ENCODE data around the gene TEKTIP1. TPM values are rescaled to one million over a fixed set of nuclear protein-coding genes. Genes with fewer than 3 reads are reported as not detected.

Gene TEKTIP1
- total RNA-seq, 4 donors from 2014 or later: 1.4 TPM; not detected in 3

DNA sequence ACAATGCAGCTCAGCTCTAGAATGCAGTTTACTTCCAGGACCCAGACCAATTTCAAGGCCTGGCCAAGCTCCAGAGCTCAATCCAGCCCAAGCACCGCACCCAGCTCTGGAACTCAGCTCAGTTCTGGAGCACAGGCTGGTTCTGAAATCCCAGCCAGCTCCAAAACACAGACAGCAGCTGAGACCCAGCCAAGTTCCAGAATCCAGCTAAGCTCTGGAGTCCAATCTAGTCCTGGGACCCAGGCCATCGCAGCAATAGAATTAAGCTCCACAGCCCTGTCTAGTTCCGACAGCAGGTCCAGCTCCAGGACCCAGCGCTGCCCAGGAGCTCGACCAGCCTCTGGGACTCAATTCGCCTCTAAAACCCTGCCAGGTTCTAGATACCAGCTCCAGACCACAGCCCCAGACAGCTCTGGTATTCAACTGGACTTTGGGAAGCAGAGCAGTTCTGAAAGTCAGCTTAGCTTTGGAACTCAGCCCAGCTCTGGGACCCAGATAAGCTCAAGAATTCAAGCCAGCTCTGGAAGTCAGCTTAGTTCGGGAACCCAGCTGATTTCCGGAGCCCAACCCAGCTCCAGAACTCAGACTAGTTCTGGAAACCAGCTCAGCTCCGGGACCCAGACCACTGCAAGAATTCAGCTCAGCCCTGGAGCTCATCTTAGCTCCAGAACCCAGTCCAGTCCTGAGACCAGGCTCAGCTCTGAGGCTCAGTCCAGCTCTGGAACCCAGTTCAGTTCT is 53.1 kb downstream of the TEKTIP1 start:
- ATAC-seq (ENCODE audit: low FRiP score) (peak; percentile 11), DNase-seq (ENCODE audit: low spot score) (no peak)
- TF ChIP-seq, protein P1, sequence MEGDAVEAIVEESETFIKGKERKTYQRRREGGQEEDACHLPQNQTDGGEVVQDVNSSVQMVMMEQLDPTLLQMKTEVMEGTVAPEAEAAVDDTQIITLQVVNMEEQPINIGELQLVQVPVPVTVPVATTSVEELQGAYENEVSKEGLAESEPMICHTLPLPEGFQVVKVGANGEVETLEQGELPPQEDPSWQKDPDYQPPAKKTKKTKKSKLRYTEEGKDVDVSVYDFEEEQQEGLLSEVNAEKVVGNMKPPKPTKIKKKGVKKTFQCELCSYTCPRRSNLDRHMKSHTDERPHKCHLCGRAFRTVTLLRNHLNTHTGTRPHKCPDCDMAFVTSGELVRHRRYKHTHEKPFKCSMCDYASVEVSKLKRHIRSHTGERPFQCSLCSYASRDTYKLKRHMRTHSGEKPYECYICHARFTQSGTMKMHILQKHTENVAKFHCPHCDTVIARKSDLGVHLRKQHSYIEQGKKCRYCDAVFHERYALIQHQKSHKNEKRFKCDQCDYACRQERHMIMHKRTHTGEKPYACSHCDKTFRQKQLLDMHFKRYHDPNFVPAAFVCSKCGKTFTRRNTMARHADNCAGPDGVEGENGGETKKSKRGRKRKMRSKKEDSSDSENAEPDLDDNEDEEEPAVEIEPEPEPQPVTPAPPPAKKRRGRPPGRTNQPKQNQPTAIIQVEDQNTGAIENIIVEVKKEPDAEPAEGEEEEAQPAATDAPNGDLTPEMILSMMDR (IDR thresholded peaks at IDR 0.05): no peak

DNA sequence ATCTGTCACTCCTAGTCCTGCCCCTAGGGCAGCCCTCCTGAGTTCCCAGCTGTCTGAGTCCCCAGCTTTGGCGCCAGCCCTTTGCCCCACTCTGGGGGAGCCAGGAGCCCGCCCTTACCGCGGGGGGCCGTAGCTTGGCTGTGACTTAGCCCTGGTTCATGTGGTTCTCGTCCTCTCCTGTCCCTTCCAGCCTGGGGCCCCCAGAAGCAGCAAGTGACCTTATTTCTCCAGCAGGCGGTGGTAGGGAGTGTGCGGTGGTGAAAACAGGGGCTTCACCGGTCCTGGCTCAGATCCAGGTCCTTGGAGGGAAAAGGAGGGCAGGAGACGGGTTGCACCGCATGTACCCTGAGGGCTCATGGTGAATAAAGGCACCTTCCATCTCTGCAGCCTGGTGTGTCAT is 54.2 kb downstream of the TEKTIP1 start:
- TF ChIP-seq, protein P1 (IDR thresholded peaks at IDR 0.05): no peak
- DNase-seq (ENCODE audit: low spot score): no peak
- no peak for ATAC-seq (ENCODE audit: low FRiP score)

Small RNA genes within 50 kb of the gene (small RNA-seq; reads per million reads assigned to genes)
- not detected for gene AC005786.1
- not detected for gene RF00212

Other genes with a start within 250 kb of the TEKTIP1 start
- gene NFIC, start 172.6 kb upstream of the TEKTIP1 start, total RNA-seq: 10 to 100 TPM; 55.7 to 84.5 (median 65.5) TPM
- gene SMIM24, start 58.6 kb upstream of the TEKTIP1 start, total RNA-seq: not detected
- gene SMIM44, start 55.7 kb upstream of the TEKTIP1 start, total RNA-seq: not detected
- 10 to 100 TPM; 11.7 to 28.1 (median 13.0) TPM for gene DOHH, start 38.5 kb upstream of the TEKTIP1 start, total RNA-seq
- gene FZR1, start 32.9 kb upstream of the TEKTIP1 start, total RNA-seq: 10 to 100 TPM; 10.0 to 33.1 (median 15.3) TPM
- gene MFSD12, start 18.4 kb downstream of the TEKTIP1 start, total RNA-seq: 100 to 1,000 TPM in 1 of 4 donors, 10 to 100 TPM in 3; 27.7 to 127 (median 53.3) TPM
- gene HMG20B, start 33.8 kb downstream of the TEKTIP1 start, total RNA-seq: 10 to 100 TPM; 60.4 to 95.8 (median 66.5) TPM
- 1 to 10 TPM in 2 of 4 donors, under 1 TPM in 2; 0.56 to 3.0 (median 1.0) TPM for gene GIPC3, start 46.3 kb downstream of the TEKTIP1 start, total RNA-seq
- gene TBXA2R, start 67.7 kb downstream of the TEKTIP1 start, total RNA-seq: 1 to 10 TPM in 2 of 4 donors, under 1 TPM in 2; 0.65 to 1.8 (median 1.1) TPM
- 10 to 100 TPM; 14.4 to 31.1 (median 22.5) TPM for gene CACTIN, start 87.6 kb downstream of the TEKTIP1 start, total RNA-seq
- 10 to 100 TPM; 16.1 to 21.1 (median 17.4) TPM for gene PIP5K1C, start 161.3 kb downstream of the TEKTIP1 start, total RNA-seq
- 1 to 10 TPM in 1 of 4 donors, under 1 TPM in 2, not detected in 1; 0.60 to 1.2 (median 0.88) TPM for gene TJP3, start 169.2 kb downstream of the TEKTIP1 start, total RNA-seq
- 10 to 100 TPM; 13.5 to 24.1 (median 18.7) TPM for gene APBA3, start 222.5 kb downstream of the TEKTIP1 start, total RNA-seq
- gene MRPL54, start 223.5 kb downstream of the TEKTIP1 start, total RNA-seq: 10 to 100 TPM; 52.4 to 76.3 (median 68.0) TPM
- under 1 TPM in 1 of 4 donors, not detected in 3; 0.19 TPM for gene RAX2, start 233.1 kb downstream of the TEKTIP1 start, total RNA-seq
- gene MATK, start 247.2 kb downstream of the TEKTIP1 start, total RNA-seq: 10 to 100 TPM in 1 of 4 donors, 1 to 10 TPM in 2, under 1 TPM in 1; 0.74 to 29.3 (median 3.3) TPM